IPS-11a (cell line): Measurements from ENCODE around the gene CFHR1.
"Not testable (repeated sequence)": the region's sequence is repeated elsewhere in the genome, so short reads cannot be mapped to it uniquely, and the experiment has no call there.

Experiments used
- H3K4me3 ChIP-seq: one replicate; pipeline ENCODE4 v1.5.1; 2013; ENCODE audit warnings: low read depth, low read length, control low read depth

The CFHR1 gene

DNA sequence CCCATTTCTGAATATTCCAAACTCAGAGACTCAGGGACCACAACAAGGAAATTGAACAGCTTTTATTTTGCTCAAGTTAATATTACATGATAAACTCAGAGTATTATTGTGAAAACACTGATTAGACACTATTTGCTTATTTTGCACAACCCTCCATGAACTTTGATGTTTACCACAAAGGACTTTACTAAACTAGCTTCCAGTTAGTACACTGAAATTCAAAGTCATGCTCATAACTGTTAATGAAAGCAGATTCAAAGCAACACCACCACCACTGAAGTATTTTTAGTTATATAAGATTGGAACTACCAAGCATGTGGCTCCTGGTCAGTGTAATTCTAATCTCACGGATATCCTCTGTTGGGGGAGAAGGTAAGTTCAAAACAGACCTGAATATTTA lies at the start of gene CFHR1:
Gene CFHR1 (plus strand): TSS at position 201 of the 400 bp plus-strand sequence. CDS start 114 bp downstream, at position 315.
- H3K4me3 ChIP-seq, result not testable (repeated sequence)

DNA sequence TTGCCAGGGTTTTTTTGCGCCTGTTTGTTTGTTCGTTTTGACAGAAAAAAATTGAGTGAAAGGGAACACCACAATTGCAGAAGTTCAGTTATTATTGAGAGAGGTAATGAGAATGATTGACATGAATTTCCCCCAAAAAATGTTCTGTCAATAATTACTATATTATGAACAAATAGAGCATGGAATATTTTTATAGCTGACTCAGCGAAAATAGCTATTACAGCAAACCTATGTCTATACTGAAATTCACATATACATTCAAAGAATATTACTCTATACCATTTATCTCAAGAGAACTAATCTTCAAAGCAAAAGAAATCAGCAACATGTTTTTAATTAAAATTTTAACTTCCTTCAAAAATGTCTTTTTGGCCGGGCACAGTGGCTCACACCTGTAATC lies 49.7 kb upstream of the CFHR1 start:
- H3K4me3 ChIP-seq, result not testable (repeated sequence)

DNA sequence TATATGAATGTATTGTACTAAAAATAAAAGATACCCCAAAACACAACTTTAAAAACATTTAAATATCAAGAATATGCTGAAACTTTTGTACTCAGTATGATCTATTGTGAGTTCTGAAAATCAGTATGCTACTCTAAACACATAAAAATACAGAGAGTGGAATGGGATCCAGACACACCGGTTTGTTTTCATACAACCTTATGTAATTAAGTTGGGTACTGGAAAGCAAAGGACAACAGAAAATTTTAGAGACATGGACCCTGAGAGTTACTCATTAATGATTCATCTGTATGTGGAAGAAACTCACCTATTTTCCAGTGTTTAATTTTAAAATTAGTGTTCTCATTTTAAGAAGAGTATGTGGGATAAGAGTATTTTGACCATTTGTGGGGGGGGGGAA lies 45.8 kb upstream of the CFHR1 start:
- H3K4me3 ChIP-seq, result no peak overlapping the region

DNA sequence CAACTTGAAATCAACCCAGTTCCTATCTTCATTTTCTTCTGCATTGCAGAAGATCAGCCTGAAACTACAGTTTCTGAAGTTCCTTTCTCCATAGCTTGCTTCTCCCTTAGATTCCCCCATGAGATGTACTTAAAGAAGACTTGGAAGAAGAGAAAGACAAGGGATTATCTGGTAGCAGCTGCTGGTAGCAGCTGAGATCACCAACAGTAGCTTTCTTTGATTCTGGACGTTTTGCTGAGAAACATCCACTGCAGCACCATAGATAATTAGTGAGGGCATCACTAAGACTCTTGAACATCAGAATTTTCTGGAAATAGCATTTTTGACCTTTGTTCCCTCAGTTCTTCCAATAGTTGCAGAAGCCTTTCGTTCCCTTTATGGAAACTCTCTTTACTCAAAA lies 45.4 kb upstream of the CFHR1 start:
- H3K4me3 ChIP-seq, result no peak overlapping the region

DNA sequence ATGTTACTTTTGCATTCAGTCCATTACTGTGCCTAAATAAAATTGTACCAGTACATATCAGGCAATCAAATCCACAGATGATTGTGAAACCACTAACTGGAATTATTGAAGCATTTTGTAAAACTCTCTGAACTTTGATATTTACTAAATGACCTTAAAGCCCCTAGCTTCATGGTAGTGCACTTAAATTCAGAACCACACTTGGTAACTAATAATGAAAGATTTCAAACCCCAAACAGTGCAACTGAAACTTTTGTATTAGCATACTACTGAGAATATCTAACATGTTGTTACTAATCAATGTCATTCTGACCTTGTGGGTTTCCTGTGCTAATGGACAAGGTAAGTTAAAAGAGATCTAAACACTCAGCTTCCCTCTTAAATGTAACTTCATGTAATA lies 44.9 kb upstream of the CFHR1 start, which contains the start of gene CFHR3:
Gene CFHR3 (plus strand): TSS at position 238 of the 400 bp plus-strand sequence. CDS start 47 bp downstream, at position 285.
- no peak within 1 kb of the TSS for H3K4me3 ChIP-seq

DNA sequence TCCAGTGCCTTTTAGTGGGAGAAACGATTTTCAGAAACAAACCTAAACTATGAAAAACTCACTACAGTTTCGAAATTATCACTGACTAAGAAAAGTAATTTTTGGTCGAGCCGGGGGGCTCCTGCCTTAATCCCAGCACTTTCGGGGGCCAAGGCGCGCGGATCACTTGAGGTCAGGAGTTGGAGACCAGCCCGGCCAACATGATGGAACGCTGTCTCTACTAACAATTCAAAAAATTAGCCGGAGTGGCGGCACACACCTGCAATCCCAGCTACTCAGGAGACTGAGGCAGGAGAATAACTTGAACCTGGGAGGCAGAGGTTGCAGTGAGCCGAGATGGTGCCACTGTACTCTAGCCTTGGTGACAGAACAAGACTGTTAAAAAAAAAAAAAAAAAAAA lies 41.9 kb upstream of the CFHR1 start:
- no peak overlapping the region for H3K4me3 ChIP-seq

DNA sequence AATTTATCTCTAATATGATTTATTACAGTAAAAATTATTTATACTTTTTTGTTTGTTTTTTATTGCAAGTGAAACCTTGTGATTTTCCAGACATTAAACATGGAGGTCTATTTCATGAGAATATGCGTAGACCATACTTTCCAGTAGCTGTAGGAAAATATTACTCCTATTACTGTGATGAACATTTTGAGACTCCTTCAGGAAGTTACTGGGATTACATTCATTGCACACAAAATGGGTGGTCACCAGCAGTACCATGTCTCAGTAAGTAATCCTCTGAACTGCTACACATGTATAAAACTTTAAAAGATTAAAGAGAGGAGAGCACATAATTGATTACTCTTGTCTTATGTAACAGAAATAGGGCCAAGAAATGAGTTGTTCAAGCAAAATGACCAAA lies 40.4 kb upstream of the CFHR1 start:
- no peak overlapping the region for H3K4me3 ChIP-seq

DNA sequence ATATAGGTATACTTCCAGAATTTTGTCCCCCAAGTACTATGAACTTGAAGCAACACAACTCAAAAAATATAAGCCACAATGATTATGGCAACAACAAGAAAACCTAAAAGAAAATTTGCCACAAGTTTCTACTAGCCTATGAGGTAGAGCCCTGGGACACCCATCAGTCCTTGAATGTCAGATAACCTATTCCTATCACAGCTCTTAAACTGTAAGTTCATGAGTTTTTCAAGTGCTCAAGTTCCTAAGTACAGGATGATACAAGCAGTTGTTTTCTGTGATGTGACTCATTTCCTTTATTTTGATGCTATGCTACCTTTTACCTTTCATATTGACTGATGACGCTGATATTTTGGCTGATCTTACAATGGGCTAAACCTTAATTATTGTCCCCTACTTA lies 28.3 kb upstream of the CFHR1 start:
- H3K4me3 ChIP-seq, result not testable (repeated sequence)

DNA sequence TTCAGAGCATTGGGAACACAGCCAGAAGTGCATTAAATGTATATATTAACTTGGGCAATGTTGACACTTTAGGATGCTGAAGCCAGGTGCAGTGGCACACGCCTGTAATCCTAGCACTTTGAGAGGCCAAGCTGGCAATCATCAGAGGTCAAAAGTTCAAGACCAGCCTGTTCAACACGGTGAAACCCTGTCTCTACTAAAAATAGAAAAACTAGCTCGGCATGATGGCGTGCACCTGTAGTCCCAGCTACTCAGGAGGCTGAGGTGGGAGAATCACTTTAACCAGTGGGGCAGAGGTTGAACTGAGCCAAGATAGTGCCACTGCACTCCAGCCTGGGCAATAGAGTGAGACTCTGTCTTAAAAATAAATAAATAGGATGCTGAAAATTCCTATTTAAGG lies 25.4 kb upstream of the CFHR1 start:
- not testable (repeated sequence) for H3K4me3 ChIP-seq

DNA sequence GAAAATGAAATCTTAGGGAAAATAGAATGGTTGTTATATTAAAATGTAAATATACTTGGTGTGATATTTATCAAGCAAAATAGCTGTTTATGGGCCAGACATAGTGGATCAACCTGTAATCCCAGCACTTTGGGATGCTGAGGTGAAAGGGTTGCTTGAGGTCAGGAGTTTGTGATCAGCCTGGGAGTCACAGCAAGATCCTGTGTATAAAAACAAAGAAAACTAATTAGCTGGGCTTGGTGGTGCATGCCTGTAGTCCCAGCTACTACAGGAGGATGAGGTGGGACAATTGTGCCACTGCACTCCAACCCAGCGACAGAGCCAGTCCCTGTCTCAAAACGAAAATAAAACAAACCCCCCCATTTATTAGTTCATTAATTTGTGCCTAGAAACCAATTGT lies 21.6 kb upstream of the CFHR1 start:
- H3K4me3 ChIP-seq, result no peak overlapping the region

DNA sequence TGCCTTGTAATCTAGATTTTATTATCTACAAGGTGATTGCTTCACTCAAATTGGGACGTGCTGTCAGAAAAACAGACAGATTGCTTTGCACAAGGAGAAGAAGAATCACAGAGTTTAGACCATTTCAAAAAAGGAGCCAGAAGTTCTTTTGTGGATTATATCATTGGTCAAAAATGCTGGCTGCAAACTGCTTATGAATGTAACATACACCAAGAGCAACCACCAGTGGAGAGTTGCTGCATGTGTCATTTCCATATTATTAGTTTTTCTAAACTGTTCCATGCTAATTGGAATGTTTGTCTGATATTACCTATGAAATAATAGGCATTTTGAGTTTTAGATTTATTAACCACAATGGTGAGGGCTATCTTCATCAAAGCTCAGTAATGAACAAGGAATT lies 17.6 kb upstream of the CFHR1 start:
- H3K4me3 ChIP-seq, result not testable (repeated sequence)

DNA sequence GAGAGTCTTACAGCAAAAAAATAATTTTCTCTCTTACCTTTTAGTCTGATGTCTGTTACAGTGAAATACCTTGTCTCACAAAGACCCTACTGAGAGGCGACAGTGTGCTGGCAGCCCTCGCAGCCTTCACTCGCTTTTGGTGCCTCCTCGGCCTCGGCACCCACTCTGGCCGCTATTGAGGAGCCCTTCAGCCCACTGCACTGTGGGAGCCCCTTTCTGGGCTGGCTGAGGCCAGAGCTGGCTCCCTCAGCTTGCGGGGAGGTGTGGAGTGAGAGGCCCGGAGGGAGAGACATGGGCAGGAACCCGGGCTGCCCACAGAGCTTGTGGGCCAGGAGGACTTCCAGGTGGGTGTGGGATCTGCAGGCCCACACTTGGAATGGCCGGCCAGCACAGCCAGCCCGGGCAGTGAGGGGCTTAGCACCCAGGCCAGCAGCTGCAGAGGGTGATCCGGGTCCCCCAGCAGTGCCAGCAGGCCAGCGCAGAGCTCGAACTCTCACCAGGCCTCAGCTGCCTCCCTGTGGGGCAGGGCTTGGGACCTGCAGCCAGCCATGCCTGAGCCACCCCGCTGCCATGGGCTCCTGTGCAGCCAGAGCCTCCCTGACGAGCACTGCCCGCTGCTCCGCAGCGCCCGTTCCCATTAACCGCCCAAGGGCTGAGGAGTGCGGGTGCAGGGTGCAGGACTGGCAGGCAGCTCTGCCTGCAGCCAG lies 10.8 kb upstream of the CFHR1 start:
- H3K4me3 ChIP-seq, result no peak overlapping the region

DNA sequence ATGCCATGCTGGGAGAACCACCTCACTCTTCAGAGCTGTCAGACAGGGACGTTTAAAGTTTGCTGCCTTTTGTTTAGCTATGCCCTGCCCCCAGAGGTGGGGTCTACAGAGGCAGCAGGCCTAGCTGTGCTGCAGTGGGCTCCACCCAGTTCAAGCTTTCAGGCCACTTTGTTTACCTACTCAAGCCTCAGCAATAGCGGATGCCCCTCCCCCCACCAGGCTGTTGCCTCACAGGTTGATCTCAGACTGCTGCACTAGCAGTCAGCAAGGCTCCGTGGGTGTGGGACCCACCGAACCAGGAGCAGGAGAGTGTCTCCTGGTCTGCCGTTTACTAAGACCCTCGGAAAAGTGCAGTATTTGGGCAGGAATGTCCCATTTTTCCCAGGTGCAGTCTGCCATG lies 2.1 kb upstream of the CFHR1 start:
- H3K4me3 ChIP-seq, result not testable (repeated sequence)

DNA sequence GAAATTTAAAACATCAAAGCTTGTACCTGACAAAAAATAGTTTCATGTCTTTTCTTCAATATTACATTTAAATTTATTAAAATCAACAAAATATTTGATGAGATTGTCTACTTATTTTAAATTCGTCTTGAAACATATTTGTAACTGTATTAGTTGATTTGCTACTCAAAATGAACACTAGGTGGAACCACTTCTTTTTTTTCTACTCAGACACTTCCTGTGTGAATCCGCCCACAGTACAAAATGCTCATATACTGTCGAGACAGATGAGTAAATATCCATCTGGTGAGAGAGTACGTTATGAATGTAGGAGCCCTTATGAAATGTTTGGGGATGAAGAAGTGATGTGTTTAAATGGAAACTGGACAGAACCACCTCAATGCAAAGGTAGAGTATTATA lies 8.3 kb downstream of the CFHR1 start:
- H3K4me3 ChIP-seq, result not testable (repeated sequence)

DNA sequence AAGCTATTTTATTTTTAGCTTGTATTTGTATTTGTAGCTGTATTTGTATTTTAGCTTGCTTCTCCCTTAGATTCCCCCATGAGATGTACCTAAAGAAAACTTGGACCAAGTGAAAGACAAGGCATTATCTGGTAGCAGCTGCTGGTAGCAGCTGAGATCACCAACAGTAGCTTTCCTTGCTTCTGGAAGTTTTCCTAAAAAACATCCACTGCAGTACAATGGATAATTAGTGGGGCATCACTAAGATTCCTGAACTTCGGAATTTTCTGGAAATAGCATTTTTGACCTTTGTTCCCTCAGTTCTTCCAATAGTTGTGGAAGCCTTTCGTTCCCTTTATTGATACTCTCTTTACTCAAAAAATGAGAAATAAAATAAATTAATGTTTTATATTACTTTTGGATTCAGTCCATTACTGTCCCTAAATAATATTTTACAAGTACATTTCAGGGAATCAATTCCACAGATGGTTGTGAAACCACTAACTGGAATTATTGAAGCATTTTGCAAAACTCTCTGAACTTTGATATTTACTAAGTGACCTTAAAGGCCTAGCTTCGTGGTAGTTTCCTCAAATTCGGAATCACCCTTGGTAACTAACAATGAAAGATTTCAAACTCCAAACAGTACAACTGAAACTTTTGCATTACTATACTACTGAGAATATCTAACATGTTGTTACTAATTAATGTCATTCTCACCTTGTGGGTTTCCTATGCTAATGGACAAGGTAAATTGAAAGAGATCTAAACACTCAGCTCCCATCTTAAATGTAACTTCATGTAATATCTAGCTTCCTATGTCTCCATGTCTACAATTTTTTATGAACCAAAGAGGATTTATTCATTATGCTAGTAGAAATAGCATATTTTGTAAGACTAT lies 30.3 kb downstream of the CFHR1 start:
- H3K4me3 ChIP-seq, result not testable (repeated sequence)

DNA sequence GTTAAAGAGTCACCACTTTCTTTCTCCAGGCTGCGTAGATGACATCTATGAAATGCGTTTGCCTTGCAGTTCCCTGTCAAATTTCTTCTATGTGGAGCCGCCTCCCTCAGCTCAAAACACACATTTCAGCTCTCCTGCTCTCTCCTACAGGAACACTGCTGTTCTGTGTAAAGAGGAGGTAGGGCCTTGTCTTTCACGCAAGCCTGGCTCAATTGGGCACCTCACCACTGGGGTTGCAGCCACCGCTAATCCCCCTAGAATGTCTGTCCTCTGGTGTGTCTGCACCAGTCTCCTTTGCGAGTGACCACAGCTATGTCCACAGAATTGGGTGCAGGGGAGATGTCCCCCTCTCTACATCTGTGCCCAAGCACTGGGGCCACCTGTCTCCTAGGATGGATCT lies 36.5 kb downstream of the CFHR1 start:
- H3K4me3 ChIP-seq, result no peak overlapping the region

DNA sequence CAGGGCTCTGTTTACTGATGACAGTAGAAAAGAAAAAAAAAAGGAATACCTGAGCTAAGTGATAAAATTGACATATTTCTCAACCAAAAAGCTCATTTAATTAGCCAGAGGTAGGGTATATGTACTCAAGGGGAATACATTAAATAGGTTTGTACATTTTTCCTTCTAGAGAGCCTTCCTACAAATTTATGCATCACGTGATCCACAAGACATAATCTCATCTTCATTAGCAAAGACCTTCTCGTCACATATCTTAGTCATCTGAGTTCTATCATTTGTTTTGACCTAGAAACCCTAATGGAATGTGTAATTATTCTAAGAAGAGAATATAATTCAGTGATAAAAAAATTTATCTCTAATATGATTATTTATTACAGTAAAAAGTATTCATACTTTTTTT lies 37.7 kb downstream of the CFHR1 start:
- no peak overlapping the region for H3K4me3 ChIP-seq

DNA sequence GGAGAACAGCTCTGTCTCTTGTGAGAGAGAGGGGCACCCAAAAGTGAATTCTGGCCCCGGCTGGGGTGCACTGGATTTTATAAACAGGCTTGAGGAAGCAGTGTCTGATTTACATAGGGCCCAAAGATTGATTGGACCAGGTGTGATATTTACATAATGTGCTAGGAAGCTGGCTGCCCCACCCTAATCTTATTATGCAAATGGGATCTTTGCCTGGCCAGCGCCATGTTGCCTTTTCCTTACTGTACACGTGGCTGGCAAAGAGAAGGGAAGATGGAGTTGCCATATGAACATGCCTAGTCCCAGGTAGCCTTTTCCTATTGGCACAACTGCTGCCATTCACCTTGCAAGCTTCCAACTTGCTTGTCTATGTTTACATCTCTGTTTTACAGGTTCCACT lies 39.3 kb downstream of the CFHR1 start:
- H3K4me3 ChIP-seq, result no peak overlapping the region

DNA sequence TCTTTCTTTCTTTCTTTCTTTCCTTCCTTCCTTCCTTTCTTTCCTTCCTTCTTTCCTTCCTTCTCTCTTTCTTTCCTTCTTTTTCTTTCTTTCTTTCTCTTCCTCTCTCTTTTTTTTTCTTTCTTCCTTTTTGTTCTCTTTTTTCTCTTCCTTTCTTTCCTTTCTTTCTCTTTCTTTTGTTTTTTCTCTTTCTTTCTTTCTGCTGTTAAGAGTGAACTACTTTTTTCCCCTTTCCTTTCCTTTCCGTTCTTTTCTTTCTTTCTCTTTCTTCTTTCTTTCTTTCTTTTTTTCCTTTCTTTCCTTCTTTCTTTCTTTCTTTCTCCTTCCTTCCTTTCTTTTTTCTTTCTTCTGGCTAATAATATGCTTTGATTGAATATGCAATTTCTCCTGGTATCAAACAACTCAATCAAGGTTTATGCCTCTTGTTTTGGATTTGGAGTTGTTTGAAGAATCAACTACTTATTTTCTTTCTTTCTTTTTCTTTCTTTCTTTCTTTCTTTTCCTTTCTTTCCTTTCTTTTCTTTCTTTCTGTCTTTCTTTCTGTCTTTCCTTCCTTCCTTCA lies 40.9 kb downstream of the CFHR1 start:
- no peak overlapping the region for H3K4me3 ChIP-seq

DNA sequence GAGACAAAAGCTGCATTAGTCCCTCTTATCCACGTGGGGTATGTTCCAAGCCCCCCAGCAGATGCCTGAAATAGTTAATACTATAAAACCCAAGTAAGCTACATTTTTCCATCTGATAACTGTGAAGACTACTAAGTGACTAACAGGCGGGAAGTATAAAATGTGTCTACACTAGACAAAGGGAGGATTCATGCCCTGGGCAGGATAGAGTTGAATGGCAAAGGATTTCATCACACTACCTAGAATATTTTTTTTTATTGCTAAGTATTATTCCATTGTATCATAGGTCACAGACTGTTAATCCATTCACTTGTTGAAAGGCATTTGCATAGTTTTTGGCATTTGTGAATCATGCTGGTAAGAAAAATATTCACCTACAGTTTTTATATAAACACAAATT lies 41.9 kb downstream of the CFHR1 start:
- no peak overlapping the region for H3K4me3 ChIP-seq

DNA sequence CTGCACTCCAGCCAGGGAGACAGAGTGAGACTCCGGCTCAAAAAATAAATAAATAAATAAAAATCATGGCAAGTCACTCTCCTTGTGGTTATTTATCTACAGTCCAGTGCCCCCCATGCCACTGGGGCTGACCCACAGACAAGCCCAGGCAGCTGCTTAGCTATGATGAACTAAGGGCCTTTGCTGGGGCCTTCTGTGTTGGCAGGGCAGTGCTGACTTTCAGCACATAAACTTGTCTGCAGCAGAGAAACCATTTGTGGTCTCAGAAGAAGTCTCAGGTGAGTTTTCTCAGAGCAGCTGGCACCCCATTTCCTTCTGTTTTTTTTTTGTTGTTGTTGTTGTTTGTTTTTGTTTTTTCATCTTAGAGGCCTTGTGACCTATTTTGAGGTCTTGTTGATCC lies 47.4 kb downstream of the CFHR1 start:
- H3K4me3 ChIP-seq, result no peak overlapping the region

DNA sequence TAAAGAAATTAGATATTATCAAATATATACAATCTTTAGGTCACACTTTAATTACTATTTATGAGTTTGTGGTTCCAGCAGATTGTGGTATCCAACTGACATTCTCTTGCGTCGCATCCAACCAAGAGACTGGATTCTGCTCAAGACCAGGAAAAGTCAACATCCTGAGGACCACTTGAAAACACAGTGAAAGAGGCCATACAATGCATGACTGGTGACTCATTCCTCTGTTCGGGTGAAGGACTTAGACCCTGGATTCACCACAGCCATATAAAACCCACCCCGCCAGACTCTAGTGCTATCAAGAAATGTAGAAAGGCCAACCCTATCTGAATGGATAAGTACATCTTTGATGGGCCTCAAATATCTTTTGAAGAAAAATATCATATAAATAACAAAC lies 53.9 kb downstream of the CFHR1 start:
- H3K4me3 ChIP-seq, result no peak overlapping the region
